B cell (primary cell): ENCODE results near the gene KDM3B. TPM values are rescaled to one million over a fixed set of nuclear protein-coding genes. Genes with fewer than 3 reads are reported as not detected.

Experiments
- ATAC-seq: fragments of 200-7000 bp; cut with Tn5 transposase; one replicate; pipeline ENCODE4 v1.10.0; 2021; ENCODE audit warnings: low read depth, mild to moderate bottlenecking, moderate number of reproducible peaks, moderate library complexity
- CTCF ChIA-PET: fragments of 350-600 bp; sonication (Branson Sonifier 250); formaldehyde crosslinking; loops from one replicate; lab custom pipeline; 2021; ENCODE audit warnings: antibody characterized with exemption, inconsistent platforms; lab: Charles Lee
- POLR2A ChIA-PET: fragments of 350-600 bp; sonication (Branson Sonifier 250); formaldehyde crosslinking; loops from one replicate; lab custom pipeline; 2021; ENCODE audit warnings: antibody characterized with exemption; lab: Charles Lee
- DNase-seq: peaks from one replicate; pipeline ENCODE4 v3.0.0; 2013
- H2AFZ ChIP-seq: 2 replicates; pipeline ENCODE4 v1.6.1; 2012; ENCODE audit warnings: mild to moderate bottlenecking, low read depth, low read length; ENCODE audit not compliant: insufficient read depth, poor library complexity, severe bottlenecking
- H3K27ac ChIP-seq, 2 donors: 1 replicate in 1 of 2; 2 replicates in 1 of 2; pipeline ENCODE4 v1.5.1; 2012 to 2013; ENCODE audit warnings: low read length in 2 of 2, mild to moderate bottlenecking in 2 of 2, moderate library complexity in 1 of 2
- H3K27me3 ChIP-seq, 4 experiments: fragments of 200-600 bp in 1 of 4; sonication (generic) in 1 of 4; replicated peaks in 1 of 4; 1 replicate in 2 of 4; 2 replicates in 2 of 4; pipeline versions ENCODE4 v1.6.1 to v1.7.0; 2013 to 2016; ENCODE audit warnings: low read length in 3 of 4, mild to moderate bottlenecking in 2 of 4, mixed read lengths in 1 of 4, moderate library complexity in 1 of 4; ENCODE audit not compliant: insufficient read depth in 4 of 4, control insufficient read depth in 3 of 4; ENCODE audit errors: control extremely low read depth in 1 of 4
- H3K36me3 ChIP-seq, 2 experiments: replicated peaks in 1 of 2; 1 replicate in 1 of 2; 2 replicates in 1 of 2; pipeline versions ENCODE4 v1.6.1 to v1.7.1; 2013; ENCODE audit warnings: low read length in 1 of 2; ENCODE audit not compliant: insufficient read depth in 2 of 2, control insufficient read depth in 1 of 2; ENCODE audit errors: control extremely low read depth in 1 of 2, extremely low read depth in 1 of 2
- H3K4me1 ChIP-seq, 2 donors: fragments of 200-600 bp in 1 of 2; sonication (generic) in 1 of 2; 1 replicate in 1 of 2; 2 replicates in 1 of 2; pipeline versions ENCODE4 v1.5.1 to v1.6.1; 2013 to 2017; ENCODE audit warnings: low read length in 2 of 2; ENCODE audit not compliant: control insufficient read depth in 2 of 2, insufficient read depth in 2 of 2
- H3K4me2 ChIP-seq: replicated peaks from 2 replicates; pipeline ENCODE3; 2012; ENCODE audit warnings: mild to moderate bottlenecking, low read depth, low read length; ENCODE audit not compliant: poor library complexity, severe bottlenecking
- H3K4me3 ChIP-seq, 5 experiments: fragments of 200-600 bp in 1 of 5; sonication (generic) in 1 of 5; 1 replicate in 3 of 5; 2 replicates in 2 of 5; pipeline versions ENCODE4 v1.5.1 to v1.7.0; 2011 to 2016; ENCODE audit warnings: low read length in 4 of 5, mild to moderate bottlenecking in 4 of 5, low read depth in 2 of 5, control low read depth in 1 of 5, moderate library complexity in 1 of 5; ENCODE audit not compliant: insufficient read depth in 1 of 5; ENCODE audit errors: control extremely low read depth in 1 of 5, extremely low read depth in 1 of 5
- H3K79me2 ChIP-seq: fragments of 200-600 bp; sonication (generic); one replicate; pipeline ENCODE4 v1.6.0; 2016; ENCODE audit warnings: low read length; ENCODE audit not compliant: control insufficient read depth, insufficient read depth
- H3K9ac ChIP-seq: fragments of 200-600 bp; sonication (generic); 2 replicates; pipeline ENCODE4 v1.6.1; 2017; ENCODE audit warnings: mild to moderate bottlenecking, low read length, moderate library complexity
- H3K9me3 ChIP-seq, 3 donors: one replicate each; pipeline versions ENCODE4 v1.6.1 to v1.7.1; 2013; ENCODE audit warnings: low read length in 2 of 3; ENCODE audit not compliant: control insufficient read depth in 2 of 3, insufficient read depth in 1 of 3; ENCODE audit errors: control extremely low read depth in 1 of 3
- H4K20me1 ChIP-seq: 2 replicates; pipeline ENCODE4 v1.6.0; 2012; ENCODE audit warnings: mild to moderate bottlenecking, low read length; ENCODE audit not compliant: insufficient read depth, control insufficient read depth, poor library complexity, severe bottlenecking
- H3K27ac Mint-ChIP-seq: one replicate; pipeline ENCODE4 v1.8.0; 2021; ENCODE audit warnings: mixed read lengths
- H3K27me3 Mint-ChIP-seq: one replicate; pipeline ENCODE4 v1.8.0; 2021; ENCODE audit warnings: mixed read lengths
- H3K4me1 Mint-ChIP-seq: one replicate; pipeline ENCODE4 v1.8.0; 2021; ENCODE audit warnings: mixed read lengths
- H3K4me3 Mint-ChIP-seq: one replicate; pipeline ENCODE4 v1.8.0; 2021; ENCODE audit warnings: mixed read lengths
- H3K9me3 Mint-ChIP-seq: one replicate; pipeline ENCODE4 v1.8.0; 2022; ENCODE audit warnings: mixed read lengths; ENCODE audit not compliant: insufficient read depth
- EZH2 ChIP-seq: IDR thresholded peaks from 2 replicates; pipeline ENCODE4 v1.6.1; 2012; ENCODE audit warnings: borderline replicate concordance, low read depth, mild to moderate bottlenecking, moderate library complexity, low read length; ENCODE audit not compliant: insufficient read depth, poor library complexity, severe bottlenecking
- WGBS: methylation state at CpG from one replicate; pipeline ENCODE4 v1.1.5; 2013; ENCODE audit warnings: missing lambda C conversion rate; ENCODE audit not compliant: insufficient coverage; 5-methylcytosine and 5-hydroxymethylcytosine counted together
- intact Hi-C: fragments of 100-400 bp; cut with micrococcal nuclease; formaldehyde crosslinking; loops from one replicate; pipeline ENCODE4 v1.10.0; 2022
- polyA plus RNA-seq: library from polyadenylated mRNA; depleted of rRNA; stranded (reverse); fragments of >200 nt; gene quantifications from 2 replicates; pipeline ENCODE4 v1.2.3, GENCODE V29; 2012
- total RNA-seq, 2 donors: library from RNA; stranded (reverse); fragments of 120-200 nt in 1 of 2; gene quantifications; 1 replicate in 1 of 2; 2 replicates in 1 of 2; pipeline versions ENCODE4 v1.2.3 to v1.2.4, GENCODE V29; 2013 to 2022
- TF ChIP-seq, protein P1 (sequence below): fragments of 200-600 bp; IDR thresholded peaks from one replicate; pipeline ENCODE4 v1.8.0; 2022; ENCODE audit warnings: antibody characterized with exemption, mild to moderate bottlenecking

KDM3B gene
- total and polyA plus RNA-seq, 2 donors (not counting 1 experiment from before 2014, with no cell fraction given) = 41.8 to 99.9 TPM

- H3K4me3 ChIP-seq = no peak overlapping the region
- peaks cover 9% of the 10 kb centered on the region for H3K79me2 ChIP-seq
- H3K9me3 Mint-ChIP-seq = no peaks in the 10 kb centered on the region
- H3K36me3 ChIP-seq = peaks cover 20 to 81% of the 10 kb centered on the region in 2 experiments
- H4K20me1 ChIP-seq = no peaks in the 10 kb centered on the region
- no peak overlapping the region for H3K27ac Mint-ChIP-seq
- H2AFZ ChIP-seq = no peak overlapping the region
- ChIA-PET CTCF (interaction anchor here (0.6 kb wide), 1 partner anchor 140 kb away, joined by 5 read pairs; no protein-coding TSS in a partner anchor), POLR2A (no interaction called here)
- TF ChIP-seq EZH2 = no peak
- no peak overlapping the region for H3K4me3 Mint-ChIP-seq
- no peak overlapping the region for H3K9ac ChIP-seq
- ATAC-seq (no peak), DNase-seq (no peak)
- intact Hi-C loops = no loop called here
- H3K4me1 ChIP-seq = no peaks in the 10 kb centered on the region
- no peaks in the 10 kb centered on the region for H3K27me3 Mint-ChIP-seq
- H3K4me1 Mint-ChIP-seq = no peaks in the 10 kb centered on the region
- H3K4me2 ChIP-seq = no peak overlapping the region
- no peaks in the 10 kb centered on the region for H3K9me3 ChIP-seq
- no peaks in the 10 kb centered on the region for H3K27me3 ChIP-seq
- no CpG with 5 or more reads among the region's 2 CpGs for WGBS
- no peak overlapping the region for H3K27ac ChIP-seq
Measured at GRCh38 chr5:138418444-138418843, 66.0 kb downstream of the KDM3B start.

DNA sequence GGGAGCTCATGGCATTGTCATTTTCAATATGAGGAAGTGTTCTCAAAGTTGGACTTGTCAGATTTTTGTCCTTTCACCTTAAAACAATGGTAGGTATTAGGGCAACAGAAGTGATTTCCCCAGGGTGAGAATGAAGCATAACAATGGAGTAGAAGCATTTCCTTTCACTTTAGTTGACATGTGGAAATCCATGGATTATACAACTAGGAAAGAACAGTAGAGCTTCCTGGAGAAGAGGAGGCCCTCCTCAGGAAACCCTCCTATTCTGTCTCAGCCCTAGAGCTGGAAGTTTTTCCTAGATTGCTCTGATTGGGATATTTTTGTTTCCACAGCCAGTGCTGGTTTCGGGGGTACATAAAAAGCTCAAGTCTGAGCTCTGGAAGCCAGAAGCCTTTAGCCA is 72.6 kb downstream of the KDM3B start:
- Mint-ChIP-seq H3K4me3 (no peak overlapping the region), H3K4me1 (no peaks in the 10 kb centered on the region), H3K27ac (peak overlapping the region; percentile 10), H3K9me3 (no peaks in the 10 kb centered on the region), H3K27me3 (no peaks in the 10 kb centered on the region)
- no peak overlapping the region for H3K4me3 ChIP-seq
- no peaks in the 10 kb centered on the region for H3K27me3 ChIP-seq
- H3K4me1 ChIP-seq = no peaks in the 10 kb centered on the region
- H3K36me3 ChIP-seq = peaks cover 11 to 88% of the 10 kb centered on the region in 2 experiments
- H2AFZ ChIP-seq = no peak overlapping the region
- ChIA-PET POLR2A (no interaction called here), CTCF (interaction anchor here (0.8 to 1.2 kb wide), 3 partner anchors 13 to 73 kb away, joined by 3 read pairs; partner anchors contain the start of gene KDM3B)
- no peak for TF ChIP-seq EZH2
- TF ChIP-seq, protein P1, sequence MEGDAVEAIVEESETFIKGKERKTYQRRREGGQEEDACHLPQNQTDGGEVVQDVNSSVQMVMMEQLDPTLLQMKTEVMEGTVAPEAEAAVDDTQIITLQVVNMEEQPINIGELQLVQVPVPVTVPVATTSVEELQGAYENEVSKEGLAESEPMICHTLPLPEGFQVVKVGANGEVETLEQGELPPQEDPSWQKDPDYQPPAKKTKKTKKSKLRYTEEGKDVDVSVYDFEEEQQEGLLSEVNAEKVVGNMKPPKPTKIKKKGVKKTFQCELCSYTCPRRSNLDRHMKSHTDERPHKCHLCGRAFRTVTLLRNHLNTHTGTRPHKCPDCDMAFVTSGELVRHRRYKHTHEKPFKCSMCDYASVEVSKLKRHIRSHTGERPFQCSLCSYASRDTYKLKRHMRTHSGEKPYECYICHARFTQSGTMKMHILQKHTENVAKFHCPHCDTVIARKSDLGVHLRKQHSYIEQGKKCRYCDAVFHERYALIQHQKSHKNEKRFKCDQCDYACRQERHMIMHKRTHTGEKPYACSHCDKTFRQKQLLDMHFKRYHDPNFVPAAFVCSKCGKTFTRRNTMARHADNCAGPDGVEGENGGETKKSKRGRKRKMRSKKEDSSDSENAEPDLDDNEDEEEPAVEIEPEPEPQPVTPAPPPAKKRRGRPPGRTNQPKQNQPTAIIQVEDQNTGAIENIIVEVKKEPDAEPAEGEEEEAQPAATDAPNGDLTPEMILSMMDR = no peak
- ATAC-seq (no peak), DNase-seq (no peak)
- intact Hi-C loops = no loop called here
- H3K4me2 ChIP-seq = no peak overlapping the region
- H4K20me1 ChIP-seq = no peaks in the 10 kb centered on the region
- whole genome bisulfite sequencing = 92% methylated on average over 1 of the region's 1 CpG
- no peak overlapping the region for H3K27ac ChIP-seq
- H3K9ac ChIP-seq = no peak overlapping the region
- no peaks in the 10 kb centered on the region for H3K9me3 ChIP-seq
- no peaks in the 10 kb centered on the region for H3K79me2 ChIP-seq
